ENCODE results near the gene TMEM132D.

The TMEM132D gene

DNA sequence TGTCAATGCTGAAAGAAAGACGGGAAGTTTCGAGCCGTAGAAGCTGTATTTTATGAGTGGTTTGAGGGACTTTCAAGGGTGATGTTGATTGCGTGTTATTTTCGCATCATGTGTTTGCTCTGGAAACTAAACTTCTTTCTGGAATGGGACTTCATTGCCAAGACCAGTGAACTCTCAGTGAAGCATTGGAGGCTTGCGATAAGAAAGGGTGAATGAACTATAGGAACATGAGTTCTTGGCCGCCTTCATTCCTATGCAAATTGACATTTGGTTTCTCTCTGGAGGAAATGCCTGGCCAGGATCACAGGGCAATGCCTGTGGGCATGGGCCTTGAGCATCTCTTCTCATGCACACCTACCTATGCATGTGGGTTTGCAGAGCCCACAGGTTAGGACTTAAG is 677.8 kb downstream of the TMEM132D start:
- Histone ChIP-seq H3K9me3 (ENCODE audit: control insufficient read depth, insufficient read depth, low read depth, low read length) (no peaks in the 10 kb centered on the region), H3K4me1 (ENCODE audit: control insufficient read depth, insufficient read depth, low read length) (no peaks in the 10 kb centered on the region), H3K36me3 (ENCODE audit: control insufficient read depth in 2 of 2, insufficient read depth in 1 of 2, low read length in 2 of 2) (no peaks in the 10 kb centered on the region), H3K27ac (ENCODE audit: extremely low read depth, low read depth, low read length) (no peak overlapping the region), H3K4me3 (ENCODE audit: low read depth, low read length) (no peak overlapping the region)
- POLR2A ChIA-PET: no interaction called here
- TF ChIP-seq ZNF560 (tag by site-specific recombination; IDR thresholded peaks at IDR 0.05; ENCODE audit: borderline replicate concordance) (no peak), HOXA7 (CRISPR knock-in tag; IDR thresholded peaks at IDR 0.05; ENCODE audit: borderline replicate concordance) (no peak)
- CTCF ChIA-PET: no interaction called here

DNA sequence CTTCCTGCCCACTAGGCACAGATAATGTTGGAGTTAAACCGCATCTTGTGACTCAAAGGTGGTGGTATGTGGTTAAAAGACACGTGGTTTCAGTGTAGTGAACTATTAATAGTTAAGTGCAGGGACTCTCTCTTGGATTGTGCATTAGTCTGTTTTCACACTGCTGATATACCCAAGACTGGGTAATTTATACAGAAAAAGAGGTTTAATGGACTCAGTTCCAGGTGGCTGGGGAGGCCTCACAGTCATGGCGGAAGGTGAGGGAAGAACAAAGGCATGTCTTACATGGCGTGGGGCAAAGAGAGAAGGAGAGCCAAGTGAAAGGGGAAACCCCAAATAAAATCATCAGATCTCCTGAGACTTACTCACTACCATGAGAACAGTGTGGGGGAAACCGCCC is 688.3 kb downstream of the TMEM132D start:
- Histone ChIP-seq H3K4me1 (ENCODE audit: control insufficient read depth, insufficient read depth, low read length) (no peaks in the 10 kb centered on the region), H3K36me3 (ENCODE audit: control insufficient read depth in 2 of 2, insufficient read depth in 1 of 2, low read length in 2 of 2) (no peaks in the 10 kb centered on the region), H3K27ac (ENCODE audit: extremely low read depth, low read depth, low read length) (no peak overlapping the region), H3K9me3 (ENCODE audit: control insufficient read depth, insufficient read depth, low read depth, low read length) (no peaks in the 10 kb centered on the region), H3K4me3 (ENCODE audit: low read depth, low read length) (no peak overlapping the region)
- POLR2A ChIA-PET: no interaction called here
- TF ChIP-seq ZBTB17 (tag by site-specific recombination; IDR thresholded peaks at IDR 0.05) (no peak), SETDB1 (IDR thresholded peaks at IDR 0.05; ENCODE audit: insufficient read length, low read length) (no peak), REPIN1 (tag by site-specific recombination; IDR thresholded peaks at IDR 0.05; ENCODE audit: low read depth) (no peak), ZNF133 (tag by site-specific recombination; IDR thresholded peaks at IDR 0.05) (no peak), ZNF621 (tag by site-specific recombination; IDR thresholded peaks at IDR 0.05) (no peak), ZNF670 (tag by site-specific recombination; IDR thresholded peaks at IDR 0.05; ENCODE audit: low read depth) (no peak), ZNF324 (tag by site-specific recombination; IDR thresholded peaks at IDR 0.05) (no peak), GLI4 (tag by site-specific recombination; IDR thresholded peaks at IDR 0.05) (no peak)
- TF ChIP-seq, protein P1, sequence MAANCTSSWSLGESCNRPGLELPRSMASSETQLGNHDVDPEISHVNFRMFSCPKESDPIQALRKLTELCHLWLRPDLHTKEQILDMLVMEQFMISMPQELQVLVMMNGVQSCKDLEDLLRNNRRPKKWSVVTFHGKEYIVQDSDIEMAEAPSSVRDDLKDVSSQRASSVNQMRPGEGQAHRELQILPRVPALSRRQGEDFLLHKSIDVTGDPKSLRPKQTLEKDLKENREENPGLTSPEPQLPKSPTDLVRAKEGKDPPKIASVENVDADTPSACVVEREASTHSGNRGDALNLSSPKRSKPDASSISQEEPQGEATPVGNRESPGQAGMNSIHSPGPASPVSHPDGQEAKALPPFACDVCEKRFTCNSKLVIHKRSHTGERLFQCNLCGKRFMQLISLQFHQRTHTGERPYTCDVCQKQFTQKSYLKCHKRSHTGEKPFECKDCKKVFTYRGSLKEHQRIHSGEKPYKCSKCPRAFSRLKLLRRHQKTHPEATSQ (tag by site-specific recombination; IDR thresholded peaks at IDR 0.05): no peak
- TF ChIP-seq, protein P2, sequence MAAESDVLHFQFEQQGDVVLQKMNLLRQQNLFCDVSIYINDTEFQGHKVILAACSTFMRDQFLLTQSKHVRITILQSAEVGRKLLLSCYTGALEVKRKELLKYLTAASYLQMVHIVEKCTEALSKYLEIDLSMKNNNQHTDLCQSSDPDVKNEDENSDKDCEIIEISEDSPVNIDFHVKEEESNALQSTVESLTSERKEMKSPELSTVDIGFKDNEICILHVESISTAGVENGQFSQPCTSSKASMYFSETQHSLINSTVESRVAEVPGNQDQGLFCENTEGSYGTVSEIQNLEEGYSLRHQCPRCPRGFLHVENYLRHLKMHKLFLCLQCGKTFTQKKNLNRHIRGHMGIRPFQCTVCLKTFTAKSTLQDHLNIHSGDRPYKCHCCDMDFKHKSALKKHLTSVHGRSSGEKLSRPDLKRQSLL (tag by site-specific recombination; IDR thresholded peaks at IDR 0.05): no peak
- TF ChIP-seq, protein P3, sequence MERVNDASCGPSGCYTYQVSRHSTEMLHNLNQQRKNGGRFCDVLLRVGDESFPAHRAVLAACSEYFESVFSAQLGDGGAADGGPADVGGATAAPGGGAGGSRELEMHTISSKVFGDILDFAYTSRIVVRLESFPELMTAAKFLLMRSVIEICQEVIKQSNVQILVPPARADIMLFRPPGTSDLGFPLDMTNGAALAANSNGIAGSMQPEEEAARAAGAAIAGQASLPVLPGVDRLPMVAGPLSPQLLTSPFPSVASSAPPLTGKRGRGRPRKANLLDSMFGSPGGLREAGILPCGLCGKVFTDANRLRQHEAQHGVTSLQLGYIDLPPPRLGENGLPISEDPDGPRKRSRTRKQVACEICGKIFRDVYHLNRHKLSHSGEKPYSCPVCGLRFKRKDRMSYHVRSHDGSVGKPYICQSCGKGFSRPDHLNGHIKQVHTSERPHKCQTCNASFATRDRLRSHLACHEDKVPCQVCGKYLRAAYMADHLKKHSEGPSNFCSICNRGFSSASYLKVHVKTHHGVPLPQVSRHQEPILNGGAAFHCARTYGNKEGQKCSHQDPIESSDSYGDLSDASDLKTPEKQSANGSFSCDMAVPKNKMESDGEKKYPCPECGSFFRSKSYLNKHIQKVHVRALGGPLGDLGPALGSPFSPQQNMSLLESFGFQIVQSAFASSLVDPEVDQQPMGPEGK (tag by site-specific recombination; IDR thresholded peaks at IDR 0.05): no peak
- CTCF ChIA-PET: interaction anchor here (0.7 kb wide), 1 partner anchor 480 kb away, joined by 3 read pairs; no protein-coding TSS in a partner anchor

DNA sequence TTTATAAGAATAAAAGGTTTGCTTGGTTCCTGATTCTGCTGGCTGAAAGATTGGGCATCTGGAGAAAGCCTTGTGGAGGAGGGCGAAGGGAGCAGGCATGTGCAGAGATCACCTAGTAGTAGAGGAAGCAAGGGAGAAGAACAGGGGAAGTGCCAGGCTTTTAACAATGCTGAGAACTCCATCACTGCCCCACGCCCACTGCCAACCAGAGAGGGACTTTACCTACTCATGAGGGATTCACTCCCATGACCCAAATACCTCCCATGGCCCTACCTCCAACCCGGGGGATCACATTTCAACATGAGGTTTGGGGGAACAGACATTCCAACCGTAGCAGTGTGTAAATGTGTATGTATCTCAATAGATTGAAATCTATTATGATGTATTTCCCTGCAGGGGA is 690.3 kb downstream of the TMEM132D start:
- H3K4me1 ChIP-seq (ENCODE audit: control insufficient read depth, insufficient read depth, low read length): no peaks in the 10 kb centered on the region
- ChIA-PET POLR2A (no interaction called here), CTCF (no interaction called here)
- TF ChIP-seq ZNF514 (tag by site-specific recombination; IDR thresholded peaks at IDR 0.05) (no peak), SP7 (tag by site-specific recombination; IDR thresholded peaks at IDR 0.05) (no peak), TRIM28 (IDR thresholded peaks at IDR 0.05; ENCODE audit: borderline replicate concordance, low read length) (no peak), ZNF521 (tag by site-specific recombination; IDR thresholded peaks at IDR 0.05) (no peak), ZNF837 (tag by site-specific recombination; IDR thresholded peaks at IDR 0.05) (no peak), ZNF544 (tag by site-specific recombination; IDR thresholded peaks at IDR 0.05) (no peak), ZNF138 (tag by site-specific recombination; IDR thresholded peaks at IDR 0.05; ENCODE audit: borderline replicate concordance) (no peak), SP3 (tag by site-specific recombination; IDR thresholded peaks at IDR 0.05) (no peak), ZNF747 (tag by site-specific recombination; IDR thresholded peaks at IDR 0.05) (no peak)
- TF ChIP-seq, protein P4, sequence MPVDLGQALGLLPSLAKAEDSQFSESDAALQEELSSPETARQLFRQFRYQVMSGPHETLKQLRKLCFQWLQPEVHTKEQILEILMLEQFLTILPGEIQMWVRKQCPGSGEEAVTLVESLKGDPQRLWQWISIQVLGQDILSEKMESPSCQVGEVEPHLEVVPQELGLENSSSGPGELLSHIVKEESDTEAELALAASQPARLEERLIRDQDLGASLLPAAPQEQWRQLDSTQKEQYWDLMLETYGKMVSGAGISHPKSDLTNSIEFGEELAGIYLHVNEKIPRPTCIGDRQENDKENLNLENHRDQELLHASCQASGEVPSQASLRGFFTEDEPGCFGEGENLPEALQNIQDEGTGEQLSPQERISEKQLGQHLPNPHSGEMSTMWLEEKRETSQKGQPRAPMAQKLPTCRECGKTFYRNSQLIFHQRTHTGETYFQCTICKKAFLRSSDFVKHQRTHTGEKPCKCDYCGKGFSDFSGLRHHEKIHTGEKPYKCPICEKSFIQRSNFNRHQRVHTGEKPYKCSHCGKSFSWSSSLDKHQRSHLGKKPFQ (tag by site-specific recombination; IDR thresholded peaks at IDR 0.05): no peak
- TF ChIP-seq, protein P5, sequence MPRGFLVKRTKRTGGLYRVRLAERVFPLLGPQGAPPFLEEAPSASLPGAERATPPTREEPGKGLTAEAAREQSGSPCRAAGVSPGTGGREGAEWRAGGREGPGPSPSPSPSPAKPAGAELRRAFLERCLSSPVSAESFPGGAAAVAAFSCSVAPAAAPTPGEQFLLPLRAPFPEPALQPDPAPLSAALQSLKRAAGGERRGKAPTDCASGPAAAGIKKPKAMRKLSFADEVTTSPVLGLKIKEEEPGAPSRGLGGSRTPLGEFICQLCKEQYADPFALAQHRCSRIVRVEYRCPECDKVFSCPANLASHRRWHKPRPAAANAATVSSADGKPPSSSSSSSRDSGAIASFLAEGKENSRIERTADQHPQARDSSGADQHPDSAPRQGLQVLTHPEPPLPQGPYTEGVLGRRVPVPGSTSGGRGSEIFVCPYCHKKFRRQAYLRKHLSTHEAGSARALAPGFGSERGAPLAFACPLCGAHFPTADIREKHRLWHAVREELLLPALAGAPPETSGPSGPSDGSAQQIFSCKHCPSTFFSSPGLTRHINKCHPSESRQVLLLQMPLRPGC (tag by site-specific recombination; IDR thresholded peaks at IDR 0.05): no peak
- TF ChIP-seq, protein P6, sequence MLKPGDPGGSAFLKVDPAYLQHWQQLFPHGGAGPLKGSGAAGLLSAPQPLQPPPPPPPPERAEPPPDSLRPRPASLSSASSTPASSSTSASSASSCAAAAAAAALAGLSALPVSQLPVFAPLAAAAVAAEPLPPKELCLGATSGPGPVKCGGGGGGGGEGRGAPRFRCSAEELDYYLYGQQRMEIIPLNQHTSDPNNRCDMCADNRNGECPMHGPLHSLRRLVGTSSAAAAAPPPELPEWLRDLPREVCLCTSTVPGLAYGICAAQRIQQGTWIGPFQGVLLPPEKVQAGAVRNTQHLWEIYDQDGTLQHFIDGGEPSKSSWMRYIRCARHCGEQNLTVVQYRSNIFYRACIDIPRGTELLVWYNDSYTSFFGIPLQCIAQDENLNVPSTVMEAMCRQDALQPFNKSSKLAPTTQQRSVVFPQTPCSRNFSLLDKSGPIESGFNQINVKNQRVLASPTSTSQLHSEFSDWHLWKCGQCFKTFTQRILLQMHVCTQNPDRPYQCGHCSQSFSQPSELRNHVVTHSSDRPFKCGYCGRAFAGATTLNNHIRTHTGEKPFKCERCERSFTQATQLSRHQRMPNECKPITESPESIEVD (tag by site-specific recombination; IDR thresholded peaks at IDR 0.05): no peak
- H3K4me3 ChIP-seq (ENCODE audit: low read depth, low read length): no peak overlapping the region
- H3K9me3 ChIP-seq (ENCODE audit: control insufficient read depth, insufficient read depth, low read depth, low read length): no peaks in the 10 kb centered on the region
- no peaks in the 10 kb centered on the region for H3K36me3 ChIP-seq (ENCODE audit: control insufficient read depth in 2 of 2, insufficient read depth in 1 of 2, low read length in 2 of 2)
- H3K27ac ChIP-seq (ENCODE audit: extremely low read depth, low read depth, low read length): no peak overlapping the region

All from HEK293 (cell line).